ENCODE measurements around the gene CCDC77.
"Not testable (repeated sequence)": the region's sequence is repeated elsewhere in the genome, so short reads cannot be mapped to it uniquely, and the experiment has no call there.

CCDC77 gene

DNA sequence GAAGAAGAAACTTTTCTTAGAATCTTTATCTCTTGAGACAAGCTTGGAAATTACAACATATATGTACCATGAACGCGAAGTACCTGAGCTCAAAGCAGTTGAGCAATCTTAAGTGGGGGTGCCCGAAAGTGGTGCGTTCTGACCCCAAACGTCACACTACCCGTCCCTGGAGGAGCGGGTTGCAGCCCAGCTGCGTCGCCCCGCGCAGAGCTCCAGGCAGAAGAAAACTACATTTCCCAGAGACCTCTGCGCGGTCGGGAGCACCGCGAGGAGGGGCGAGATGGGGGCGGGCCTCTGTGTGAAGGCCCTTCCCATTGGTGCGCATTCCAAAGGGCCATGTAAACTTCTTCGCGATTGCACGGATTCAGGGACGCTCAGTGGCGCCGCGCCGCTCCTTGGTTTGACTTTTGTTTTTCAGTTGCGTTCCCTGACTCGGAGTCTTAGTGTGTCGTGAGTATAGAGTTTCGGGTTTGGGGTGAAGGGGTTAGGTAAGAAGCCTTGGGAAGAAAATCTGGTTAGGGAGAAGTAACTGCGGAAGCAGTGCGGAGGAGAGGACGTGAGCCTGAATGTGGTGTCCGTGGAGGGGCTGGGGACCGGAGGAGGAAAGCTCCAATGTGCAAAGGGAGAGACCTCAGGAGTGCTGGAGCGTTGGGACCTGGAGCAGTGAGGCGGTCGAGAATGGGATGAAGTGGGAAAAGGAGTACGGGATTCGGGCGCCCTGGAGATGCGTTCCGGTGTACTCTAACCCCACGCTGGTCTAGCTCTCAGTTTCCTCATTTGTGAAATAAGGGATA is at the start of gene CCDC77:
CCDC77 (plus strand) TSS at position 410 of the 794 bp plus-strand sequence. CDS start 7,740 bp downstream, outside the sequence.
- DNase-seq (ENCODE audit: low read depth): peak; percentile 92

DNA sequence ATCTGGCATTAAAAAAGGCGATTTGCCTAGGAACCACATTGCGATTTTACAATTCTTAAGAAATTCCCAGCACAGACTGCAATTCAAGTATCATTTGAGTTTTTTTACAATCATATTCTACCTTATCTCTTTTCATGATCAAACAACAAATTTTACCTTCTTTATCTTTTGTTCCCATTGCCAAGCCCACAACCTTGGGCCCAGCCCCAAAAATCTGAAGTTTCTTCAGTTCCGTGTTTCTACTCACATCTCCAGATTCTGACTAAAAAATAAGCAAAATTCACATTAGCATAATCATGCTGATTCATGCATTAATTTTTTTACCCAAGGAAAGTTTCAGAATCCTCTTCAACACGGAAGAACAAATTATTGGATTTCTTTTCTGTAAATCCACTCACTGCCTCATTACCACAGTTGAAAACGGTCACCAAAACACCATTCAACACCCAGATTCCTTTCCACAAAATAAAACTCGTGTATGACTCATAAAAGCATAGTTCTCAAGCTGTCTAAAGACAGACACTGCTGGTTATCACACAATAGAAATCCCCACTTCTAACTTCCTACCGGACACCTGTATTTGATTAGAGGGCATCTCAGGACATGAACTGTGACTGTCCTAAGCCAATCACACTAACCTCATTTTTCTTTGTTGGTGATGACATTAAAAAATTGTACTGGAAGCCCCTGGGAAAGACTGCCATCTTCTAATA is 45.0 kb upstream of the CCDC77 start:
- peak; percentile 49 for DNase-seq (ENCODE audit: low read depth)

DNA sequence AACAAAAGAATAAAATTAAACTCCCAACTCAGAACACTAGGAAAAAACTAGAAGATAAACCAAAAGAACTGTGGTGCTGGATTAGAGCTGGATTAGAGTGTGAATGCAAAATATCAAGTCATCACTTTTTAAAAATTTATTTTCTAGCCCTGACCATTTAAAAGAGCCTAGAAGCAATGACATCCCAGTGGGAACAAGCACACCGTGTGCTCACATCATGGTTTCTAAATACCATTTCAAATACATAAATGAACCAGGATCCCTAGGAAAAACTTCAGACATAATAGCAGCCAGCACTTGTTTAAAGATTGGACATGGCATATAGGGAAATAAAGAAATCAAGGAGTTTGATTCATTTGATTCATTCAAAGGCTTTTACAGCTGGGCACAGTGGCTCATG is 42.4 kb upstream of the CCDC77 start:
- DNase-seq (ENCODE audit: low read depth): no peak

DNA sequence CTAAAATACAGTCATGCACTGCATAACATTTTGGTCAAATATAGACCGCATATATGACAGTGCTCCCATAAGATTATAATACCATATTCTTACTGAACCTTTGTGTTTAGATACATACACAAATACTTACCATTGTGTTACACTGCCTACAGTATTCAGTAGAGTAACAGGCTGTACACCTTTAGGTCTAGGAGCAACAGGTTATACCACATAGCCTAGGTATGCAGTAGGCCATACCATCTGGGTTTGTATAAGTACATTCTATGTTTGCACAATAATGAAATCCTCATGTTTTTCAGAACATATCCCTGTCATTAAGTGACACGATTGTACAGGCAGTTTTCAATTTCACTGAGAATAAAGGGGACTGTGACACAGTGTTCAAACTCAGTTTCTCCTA is 34.6 kb upstream of the CCDC77 start:
- no peak for DNase-seq (ENCODE audit: low read depth)

DNA sequence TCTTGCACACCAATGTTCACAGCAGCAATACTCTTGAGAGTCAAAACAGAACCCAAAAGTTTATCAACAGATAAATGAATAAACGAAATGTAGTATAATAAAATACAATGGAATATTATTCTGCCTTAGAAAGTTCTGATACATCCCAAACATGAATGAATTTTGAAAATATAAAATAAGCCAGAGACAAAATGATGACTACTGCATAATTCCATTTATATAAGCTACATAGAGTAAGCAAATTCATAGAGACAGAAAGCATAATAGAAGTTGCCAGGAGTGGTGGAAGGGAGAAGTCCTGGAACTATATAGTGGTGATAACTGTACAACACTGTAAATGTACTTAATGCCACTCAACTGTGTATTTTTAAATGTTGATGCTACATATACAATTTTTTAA is 33.5 kb upstream of the CCDC77 start:
- no peak for DNase-seq (ENCODE audit: low read depth)

DNA sequence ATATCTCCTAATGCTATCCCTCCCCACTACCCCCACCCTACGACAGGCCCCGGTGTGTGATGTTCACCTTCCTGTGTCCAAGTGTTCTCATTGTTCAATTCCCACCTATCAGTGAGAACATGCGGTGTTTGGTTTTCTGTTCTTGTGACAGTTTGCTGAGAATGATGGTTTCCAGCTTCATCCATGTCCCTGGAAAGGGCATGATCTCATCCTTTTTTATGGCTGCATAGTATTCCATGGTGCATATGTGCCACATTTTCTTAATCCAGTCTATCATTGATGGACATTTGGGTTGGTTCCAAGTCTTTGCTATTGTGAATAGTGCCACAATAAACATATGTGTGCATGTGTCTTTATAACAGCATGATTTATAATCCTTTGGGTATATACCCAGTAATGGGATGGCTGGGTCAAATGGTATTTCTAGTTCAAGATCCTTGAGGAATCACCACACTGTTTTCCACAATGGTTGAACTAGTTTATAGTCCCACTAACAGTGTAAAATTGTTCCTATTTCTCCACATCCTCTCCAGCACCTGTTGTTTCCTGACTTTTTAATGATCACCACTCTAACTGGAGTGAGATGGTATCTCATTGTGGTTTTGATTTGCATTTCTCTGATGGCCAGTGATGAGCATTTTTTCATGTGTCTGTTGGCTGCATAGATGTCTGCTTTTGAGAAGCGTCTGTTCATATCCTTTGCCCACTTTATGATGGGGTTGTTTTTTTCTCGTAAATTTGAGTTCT is 30.5 kb upstream of the CCDC77 start:
- DNase-seq (ENCODE audit: low read depth): not testable (repeated sequence)

DNA sequence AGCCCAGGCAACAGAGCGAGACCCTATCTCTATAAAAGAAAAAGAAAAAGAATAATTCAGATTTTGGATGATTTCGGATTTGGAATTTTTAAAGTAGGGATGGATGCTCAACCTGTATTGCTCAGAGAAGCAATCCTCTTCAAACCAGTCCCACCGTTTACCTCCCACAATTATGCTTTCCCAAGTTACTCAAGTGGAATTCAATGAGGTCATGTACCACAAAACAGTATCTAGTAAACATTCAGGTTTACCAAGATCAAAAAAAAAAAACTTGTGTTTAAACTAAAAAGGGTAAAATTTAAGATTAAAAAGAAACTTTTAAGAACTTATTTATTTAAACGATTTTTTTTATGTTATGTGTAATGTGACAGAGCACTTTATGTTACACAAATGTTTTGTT is 14.8 kb upstream of the CCDC77 start:
- DNase-seq (ENCODE audit: low read depth): peak; percentile 26

DNA sequence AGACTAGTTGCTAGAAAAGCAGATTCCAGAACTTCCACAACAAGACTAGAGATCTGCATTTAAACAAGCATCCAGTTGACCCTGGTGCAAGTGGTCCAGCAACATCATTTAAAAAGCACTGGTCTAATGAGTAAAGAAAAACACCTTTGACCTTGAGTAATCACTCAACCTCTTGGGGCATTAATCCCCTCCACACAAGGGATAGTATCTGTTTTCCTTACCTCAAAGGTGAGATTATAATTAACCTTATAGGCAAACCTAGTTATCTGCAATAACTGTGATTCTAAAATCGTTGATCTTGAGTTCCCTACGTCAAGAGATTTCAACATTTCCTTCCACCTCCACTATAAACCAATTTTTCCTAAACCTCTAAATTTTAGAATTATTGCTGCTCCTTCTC is 13.4 kb upstream of the CCDC77 start:
- DNase-seq (ENCODE audit: low read depth): peak; percentile 6

DNA sequence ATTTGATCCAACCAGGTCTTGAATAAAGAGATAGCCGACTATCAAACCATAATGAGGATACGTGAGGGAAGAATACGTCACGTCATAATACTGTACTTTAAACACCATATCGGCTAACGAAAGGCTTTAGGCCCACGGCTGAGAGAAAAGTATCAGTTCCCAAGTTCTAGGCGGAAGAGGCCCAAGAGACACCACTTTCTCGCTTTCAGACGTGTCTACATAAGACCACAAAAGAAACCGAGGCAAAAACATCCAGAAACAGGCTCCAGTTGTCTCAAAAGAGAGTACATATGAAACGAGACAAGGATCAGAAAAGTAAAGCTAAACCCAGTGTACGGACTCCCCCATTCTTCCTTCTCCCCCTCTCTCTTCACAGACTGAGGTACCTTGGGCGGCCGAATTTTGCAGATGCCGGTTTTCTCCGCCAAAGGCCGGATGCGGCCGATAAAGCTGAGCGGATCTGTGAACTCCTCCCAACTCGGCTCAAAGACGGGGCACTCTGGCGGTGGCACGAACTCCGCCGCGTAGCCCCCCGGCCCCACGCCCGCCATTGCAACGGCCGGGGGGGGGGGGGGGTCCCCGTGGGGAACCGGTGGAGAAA is 12.8 kb upstream of the CCDC77 start:
- DNase-seq (ENCODE audit: low read depth): peak; percentile 38

DNA sequence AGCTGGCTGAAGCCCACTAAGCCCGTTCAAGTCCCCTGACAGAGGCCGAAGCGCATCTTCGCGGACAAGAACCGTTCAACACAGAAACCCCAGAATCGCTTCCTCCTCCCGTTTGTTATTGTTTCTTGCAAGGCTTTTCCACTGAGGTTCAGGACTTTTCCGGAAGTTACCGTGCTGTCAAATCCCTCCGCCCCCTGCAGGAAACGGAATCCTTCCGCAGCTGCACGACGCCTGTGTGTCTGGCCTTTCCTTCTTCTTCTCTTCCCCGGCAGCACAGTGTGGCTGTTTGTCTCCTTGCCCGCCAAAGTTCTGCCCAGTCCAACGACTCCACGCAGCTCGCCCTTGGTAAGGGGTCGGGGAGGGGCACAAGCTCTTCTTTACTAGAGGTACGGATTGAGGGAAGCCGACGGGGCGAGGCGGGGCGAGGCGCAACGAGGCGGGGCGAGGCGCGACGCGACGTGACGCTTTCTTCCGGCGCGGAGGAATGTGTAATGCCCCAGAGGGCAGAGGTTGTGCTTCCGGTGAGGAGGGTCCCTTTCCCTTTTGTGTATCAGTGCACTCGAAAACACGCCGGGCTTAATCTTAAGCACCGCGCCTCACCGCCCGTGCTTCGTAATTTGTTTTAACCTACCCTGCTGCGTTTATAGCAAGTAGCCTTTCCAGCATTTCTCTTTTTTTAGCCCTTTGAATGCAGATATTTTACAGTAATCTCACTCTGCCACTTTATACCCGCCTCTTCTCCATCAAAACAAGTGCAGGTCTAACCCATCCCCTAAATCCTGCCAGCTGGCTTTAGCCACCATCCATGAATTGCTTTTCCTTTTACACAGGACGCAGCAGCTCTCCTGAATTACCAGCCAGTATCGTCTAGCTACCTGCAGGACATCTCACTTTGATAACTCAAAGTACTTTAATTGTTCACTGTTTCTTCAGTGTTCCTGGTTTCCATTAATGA is 12.0 kb upstream of the CCDC77 start, which contains the start of gene KDM5A:
KDM5A (minus strand) TSS at position 179 of the 955 bp plus-strand sequence. CDS start 229 bp downstream, outside the sequence.
- peak; percentile 91 for DNase-seq (ENCODE audit: low read depth)

DNA sequence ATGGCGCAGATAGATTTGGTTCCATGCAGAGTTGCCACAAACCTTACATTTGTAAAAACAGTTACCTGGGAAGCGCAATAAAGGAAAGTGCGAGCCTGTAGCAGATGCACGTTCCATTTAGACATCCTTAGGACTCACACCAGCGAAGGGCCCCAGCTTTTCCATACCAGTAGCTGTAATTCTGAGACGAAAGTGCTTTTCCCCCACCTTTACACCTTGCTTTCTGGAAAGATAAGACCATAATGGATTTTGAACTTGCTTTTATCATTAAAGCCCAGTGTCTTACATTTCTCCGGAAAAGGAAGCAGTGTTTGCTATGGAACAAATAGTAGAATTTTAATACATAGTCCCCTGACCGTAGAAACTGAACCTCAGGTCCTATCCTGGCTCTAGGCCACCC is 616 bp upstream of the CCDC77 start:
- DNase-seq (ENCODE audit: low read depth): no peak

DNA sequence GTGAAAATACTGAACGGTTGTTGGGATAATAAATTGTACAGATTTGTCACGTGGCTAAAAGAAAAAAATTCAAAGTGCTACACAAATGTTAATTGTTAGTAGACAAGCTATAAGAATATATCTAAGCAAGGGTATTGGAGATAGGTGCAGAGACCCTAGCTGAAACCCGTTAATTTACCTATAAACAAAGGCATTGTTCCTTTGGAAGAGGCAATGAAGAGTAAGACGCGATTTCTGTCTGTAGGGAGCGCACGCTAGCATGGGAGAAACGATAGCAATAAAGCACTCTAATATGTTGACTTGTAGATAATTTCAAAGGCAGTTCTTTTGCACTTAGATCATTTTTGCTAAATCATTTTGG is 565 bp downstream of the CCDC77 start:
- DNase-seq (ENCODE audit: low read depth): peak; percentile 45

DNA sequence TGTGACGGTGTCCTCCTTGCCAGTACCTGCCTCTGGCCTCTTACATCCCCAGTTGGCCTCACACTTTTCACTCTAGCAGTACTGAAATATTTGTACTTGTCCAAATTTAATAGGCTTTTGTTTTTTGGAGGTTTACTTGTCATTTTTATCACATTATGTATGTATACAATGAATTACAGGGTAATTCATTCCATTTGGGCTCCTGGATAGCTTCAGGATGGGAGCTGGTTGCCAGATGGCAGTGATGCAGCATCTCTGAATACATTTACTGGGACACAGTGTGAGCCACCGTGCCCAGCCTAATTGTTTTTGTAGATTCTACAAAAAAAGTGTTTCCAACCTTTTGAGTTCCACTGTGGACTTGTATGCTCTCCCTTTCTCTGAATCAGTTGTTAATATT is 13.4 kb downstream of the CCDC77 start:
- no peak for DNase-seq (ENCODE audit: low read depth)

DNA sequence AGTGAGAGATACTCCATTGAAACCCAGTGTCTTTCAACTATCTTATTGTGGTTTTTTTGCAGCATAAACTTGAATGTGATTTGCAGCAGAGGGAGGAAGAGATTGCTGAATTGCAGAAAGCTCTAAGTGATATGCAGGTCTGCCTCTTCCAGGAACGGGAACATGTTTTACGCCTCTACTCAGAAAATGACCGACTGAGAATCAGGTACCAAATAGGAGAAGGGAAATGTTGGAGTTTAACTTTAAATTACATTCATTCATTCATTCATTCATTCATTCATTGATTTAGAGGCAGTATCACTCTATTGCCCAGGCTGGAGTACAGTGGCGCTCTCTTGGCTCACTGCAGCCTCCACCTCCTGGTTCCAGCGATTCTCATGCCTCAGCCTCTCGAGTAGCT is 17.0 kb downstream of the CCDC77 start:
- DNase-seq (ENCODE audit: low read depth): no peak

DNA sequence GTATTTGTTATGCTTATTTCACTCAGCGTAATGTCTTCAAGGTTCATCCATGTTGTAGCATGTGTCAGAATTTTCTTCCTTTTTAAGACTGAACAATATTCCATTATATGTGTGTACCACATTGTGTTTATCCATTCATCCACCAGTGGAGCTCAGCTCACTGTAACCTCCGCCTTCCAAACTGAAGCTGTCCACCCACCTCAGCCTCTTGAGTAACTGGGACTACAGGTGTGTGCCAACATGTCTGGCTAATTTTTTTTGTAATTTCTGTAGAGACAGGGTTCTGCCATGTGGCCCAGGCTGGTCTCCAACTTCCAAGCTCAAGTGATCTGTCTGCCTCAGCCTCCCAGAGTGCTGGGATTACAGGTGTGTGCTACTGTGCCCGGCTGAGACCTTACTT is 21.1 kb downstream of the CCDC77 start:
- no peak for DNase-seq (ENCODE audit: low read depth)

DNA sequence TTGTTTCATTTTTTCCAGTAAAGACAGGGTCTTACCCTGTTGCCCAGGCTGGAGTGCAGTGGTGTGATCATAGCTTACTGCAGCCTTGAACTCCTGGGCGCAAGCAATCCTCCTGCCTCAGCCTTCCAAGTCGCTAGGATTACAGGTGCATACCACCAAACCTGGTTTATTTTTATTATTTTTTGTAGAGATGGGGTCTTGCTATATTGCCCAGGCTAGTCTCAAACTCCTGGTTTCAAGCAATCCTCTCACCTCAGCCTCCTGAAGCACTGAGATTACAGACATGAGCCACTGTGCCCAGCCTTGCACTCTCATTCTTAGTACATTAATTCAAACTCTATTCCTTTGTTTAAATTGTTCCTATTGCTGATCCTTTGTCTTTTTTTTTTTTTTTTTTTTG is 34.3 kb downstream of the CCDC77 start:
- not testable (repeated sequence) for DNase-seq (ENCODE audit: low read depth)

DNA sequence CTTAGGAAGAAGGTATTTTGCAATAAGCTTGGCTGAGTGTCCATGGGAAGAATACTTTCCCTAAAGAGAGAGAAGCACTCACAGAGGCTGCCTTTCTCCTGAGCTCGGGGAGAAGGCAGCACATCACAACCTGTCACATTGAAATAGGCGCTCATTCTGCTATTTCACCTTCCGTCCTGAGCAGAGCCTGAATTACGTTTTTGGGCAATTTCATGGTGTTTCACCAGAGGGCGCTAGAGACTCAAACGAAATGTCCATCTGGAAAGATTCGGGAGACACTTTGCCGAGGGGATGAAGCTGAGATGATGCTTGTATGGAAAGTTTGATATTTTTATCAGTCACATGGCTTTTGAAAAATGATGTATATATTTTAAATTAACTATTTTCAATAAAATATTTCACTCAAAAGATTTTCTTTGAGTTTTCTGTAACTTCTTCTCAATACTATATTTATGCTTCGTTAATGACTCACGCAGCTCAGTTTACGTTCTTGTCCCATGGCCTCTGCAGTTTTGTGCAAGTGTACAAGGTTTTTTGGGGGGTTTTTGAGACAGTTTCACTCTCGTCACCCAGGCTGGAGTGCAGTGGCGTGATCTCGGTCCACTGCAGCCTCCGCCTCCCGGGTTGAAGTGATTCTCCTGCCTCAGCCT is 40.9 kb downstream of the CCDC77 start:
- DNase-seq (ENCODE audit: low read depth): peak; percentile 57

DNA sequence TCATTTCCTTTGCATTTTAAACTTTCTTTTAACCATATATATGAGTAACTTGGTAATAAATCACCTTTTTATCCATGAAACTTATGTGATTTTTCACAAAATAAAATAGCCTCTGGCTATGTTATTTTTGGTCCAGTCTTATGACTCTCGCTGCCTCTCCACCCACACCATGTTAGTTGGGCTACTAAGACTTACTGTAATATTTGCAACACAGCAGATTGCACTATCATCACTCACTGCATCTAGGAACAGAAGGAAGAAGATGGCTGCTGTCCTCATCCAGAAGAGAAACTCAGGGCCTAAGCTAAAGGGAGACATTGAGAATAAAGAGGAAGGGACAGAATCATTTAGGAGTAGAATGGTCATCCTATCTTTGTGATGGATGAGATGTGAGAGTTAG is 45.7 kb downstream of the CCDC77 start:
- DNase-seq (ENCODE audit: low read depth): no peak

DNA sequence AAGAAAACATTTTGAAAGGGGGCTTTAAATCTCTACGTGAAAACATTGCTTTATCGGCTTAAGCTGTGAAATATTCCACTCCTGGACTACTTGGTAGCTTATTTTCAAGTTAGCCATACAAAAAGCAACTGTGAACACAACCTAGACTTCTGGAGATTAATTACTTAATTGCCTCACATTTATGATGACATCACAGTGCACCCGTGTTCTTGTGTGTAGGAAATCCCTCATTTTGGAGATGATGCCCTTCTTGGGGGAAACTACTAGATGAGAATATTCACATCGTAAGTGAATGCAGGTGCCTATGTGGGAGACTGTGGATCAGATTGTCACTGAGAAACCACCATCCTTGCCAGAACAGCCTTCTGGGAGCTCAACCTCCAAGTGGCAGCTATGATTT is 47.8 kb downstream of the CCDC77 start:
- no peak for DNase-seq (ENCODE audit: low read depth)

DNA sequence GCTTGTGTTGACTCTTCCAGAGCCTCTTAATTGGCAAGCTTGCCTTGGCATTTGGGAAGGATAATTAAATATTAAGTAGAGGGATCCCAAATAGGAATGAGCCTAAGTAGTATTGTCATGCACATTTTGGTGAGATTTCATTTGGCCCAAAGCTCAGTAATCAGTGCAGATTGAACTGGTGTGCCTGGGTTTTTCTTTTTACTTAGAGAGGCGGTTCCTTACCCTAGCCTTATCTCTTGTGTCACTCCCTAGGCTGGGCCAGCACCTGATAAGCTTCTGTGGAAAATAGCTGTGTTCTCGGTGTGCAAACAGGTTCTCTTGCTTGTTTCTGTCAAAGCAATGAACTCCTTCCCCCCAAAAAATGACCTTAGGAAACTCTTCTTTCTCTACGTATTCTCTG is 49.0 kb downstream of the CCDC77 start:
- DNase-seq (ENCODE audit: low read depth): no peak

Data from EH (cell line).